SK-N-SH (cell line): ENCODE measurements around the gene QSOX2. TPM values are rescaled to one million over a fixed set of nuclear protein-coding genes. Genes with fewer than 3 reads are reported as not detected.
A peak's percentile ranks its signal among the peaks of the same experiment; 100 is the strongest.

Source experiments
- CTCF ChIA-PET: fragments of 300-600, 350-600 bp; formaldehyde crosslinking; extraction: SDS; loops from one replicate; lab custom pipeline; 2021; lab: Yijun Ruan, JAX
- POLR2A ChIA-PET: fragments of 350-600 bp; sonication (Branson Sonifier 250); formaldehyde crosslinking; extraction: SDS; loops from one replicate; lab custom pipeline; 2020; ENCODE audit warnings: antibody characterized with exemption, inconsistent platforms; lab: Yijun Ruan, JAX
- DNase-seq: peaks from one replicate; pipeline ENCODE4 v3.0.0; 2012
- H2AFZ ChIP-seq: fragments of 200-600 bp; sonication (generic); 2 replicates; pipeline ENCODE4 v1.8.1; 2016; ENCODE audit warnings: antibody characterized with exemption, mild to moderate bottlenecking, low read depth
- H3F3A ChIP-seq: fragments of 200-600 bp; sonication (generic); replicated peaks from 2 replicates; pipeline ENCODE3; 2016; ENCODE audit warnings: antibody characterized with exemption, mild to moderate bottlenecking; ENCODE audit not compliant: insufficient read depth
- H3K27ac ChIP-seq, 2 experiments: fragments of 200-500 bp in 1 of 2; fragments of 200-600 bp in 1 of 2; sonication (Bioruptor generic) in 1 of 2; sonication (generic), shearing (Covaris generic) in 1 of 2; 2 replicates each; pipeline versions ENCODE4 v1.5.1 to v1.6.1; 2014 to 2016; ENCODE audit warnings: low read depth in 2 of 2, inconsistent platforms in 1 of 2, low read length in 1 of 2, mild to moderate bottlenecking in 1 of 2, mixed read lengths in 1 of 2
- H3K27me3 ChIP-seq: fragments of 200-600 bp; sonication (generic), shearing (Covaris generic); 2 replicates; pipeline ENCODE4 v1.6.1; 2016; ENCODE audit warnings: mixed run types; ENCODE audit not compliant: insufficient read depth
- H3K36me3 ChIP-seq, 2 experiments: fragments of 200-500 bp in 1 of 2; fragments of 200-600 bp in 1 of 2; sonication (Bioruptor generic) in 1 of 2; sonication (generic) in 1 of 2; replicated peaks in 1 of 2; 2 replicates each; pipeline versions ENCODE3 to v1.5.1; 2014 to 2016; ENCODE audit warnings: low read length in 1 of 2, mild to moderate bottlenecking in 1 of 2; ENCODE audit not compliant: insufficient read depth in 2 of 2, control insufficient read depth in 1 of 2
- H3K4me1 ChIP-seq, 2 experiments: fragments of 200-500 bp in 1 of 2; fragments of 200-600 bp in 1 of 2; sonication (Bioruptor generic) in 1 of 2; sonication (generic), shearing (Covaris generic) in 1 of 2; 2 replicates each; pipeline versions ENCODE4 v1.5.1 to v1.6.1; 2014 to 2016; ENCODE audit warnings: low read depth in 1 of 2, low read length in 1 of 2, mixed run types in 1 of 2; ENCODE audit not compliant: insufficient read depth in 2 of 2, control insufficient read depth in 1 of 2
- H3K4me2 ChIP-seq: fragments of 200-600 bp; sonication (generic), shearing (Covaris generic); 2 replicates; pipeline ENCODE4 v1.6.1; 2017; ENCODE audit warnings: mixed run types
- H3K4me3 ChIP-seq, 2 experiments: fragments of 200-500 bp in 1 of 2; fragments of 200-600 bp in 1 of 2; sonication (Bioruptor generic) in 1 of 2; sonication (generic), shearing (Covaris generic) in 1 of 2; 2 replicates each; pipeline versions ENCODE4 v1.5.1 to v1.8.1; 2014 to 2016; ENCODE audit warnings: low read depth in 2 of 2, inconsistent platforms in 1 of 2, low read length in 1 of 2, mild to moderate bottlenecking in 1 of 2, mixed read lengths in 1 of 2, moderate library complexity in 1 of 2
- H3K79me2 ChIP-seq: fragments of 200-600 bp; sonication (generic); 2 replicates; pipeline ENCODE4 v1.8.1; 2017; ENCODE audit warnings: mild to moderate bottlenecking; ENCODE audit not compliant: insufficient read depth
- H3K9ac ChIP-seq: fragments of 200-600 bp; sonication (generic); 2 replicates; pipeline ENCODE4 v1.6.1; 2017; ENCODE audit warnings: mixed run types
- H3K9me2 ChIP-seq: fragments of 200-600 bp; sonication (generic); 2 replicates; pipeline ENCODE4 v1.6.1; 2017; ENCODE audit warnings: mixed run types
- H3K9me3 ChIP-seq: fragments of 200-600 bp; sonication (generic); 2 replicates; pipeline ENCODE4 v1.6.1; 2017; ENCODE audit warnings: mixed run types, mild to moderate bottlenecking, moderate library complexity
- H4K20me1 ChIP-seq: fragments of 200-600 bp; sonication (generic); 2 replicates; pipeline ENCODE4 v1.6.1; 2017; ENCODE audit warnings: mild to moderate bottlenecking, mixed run types; ENCODE audit not compliant: insufficient read depth
- CTCF ChIP-seq: fragments of 200-600 bp; sonication (generic); IDR thresholded peaks from 2 replicates; pipeline ENCODE4 v1.6.1; 2017; ENCODE audit warnings: antibody characterized with exemption, mild to moderate bottlenecking, moderate library complexity
- ELF1 ChIP-seq: IDR thresholded peaks from 2 replicates; pipeline ENCODE4 v1.4.0; 2012
- EP300 ChIP-seq, 2 experiments: IDR thresholded peaks; 2 replicates each; pipeline versions ENCODE4 v1.4.0 to v1.6.1; 2012; ENCODE audit warnings: borderline replicate concordance in 1 of 2, low read depth in 1 of 2, low read length in 1 of 2
- EZH2phosphoT487 ChIP-seq: fragments of 200-600 bp; sonication (generic); IDR thresholded peaks from 2 replicates; pipeline ENCODE4 v1.6.1; 2017; ENCODE audit warnings: low read depth, mixed run types, mild to moderate bottlenecking, antibody characterized with exemption, moderate library complexity, borderline replicate concordance
- FOSL2 ChIP-seq: IDR thresholded peaks from 2 replicates; pipeline ENCODE4 v1.4.0; 2012; ENCODE audit warnings: low read depth, mild to moderate bottlenecking, moderate library complexity, borderline replicate concordance
- FOXJ3 ChIP-seq: sonication (generic); formaldehyde crosslinking; IDR thresholded peaks from 2 replicates; pipeline ENCODE4 v1.5.1; 2020; ENCODE audit warnings: mild to moderate bottlenecking, missing genetic modification reagents
- GATA2 ChIP-seq: sonication (generic); formaldehyde crosslinking; IDR thresholded peaks from 2 replicates; pipeline ENCODE4 v1.5.0; 2020; ENCODE audit warnings: mild to moderate bottlenecking, missing genetic modification reagents
- JUND ChIP-seq: IDR thresholded peaks from 2 replicates; pipeline ENCODE4 v1.4.0; 2012
- MEF2A ChIP-seq: IDR thresholded peaks from 2 replicates; pipeline ENCODE4 v1.4.0; 2012; ENCODE audit warnings: low read depth, borderline replicate concordance
- NRF1 ChIP-seq: IDR thresholded peaks from 2 replicates; pipeline ENCODE4 v1.6.1; 2012; ENCODE audit warnings: low read depth, mild to moderate bottlenecking, low read length
- PBX3 ChIP-seq: IDR thresholded peaks from 2 replicates; pipeline ENCODE4; 2012
- RCOR1 ChIP-seq: fragments of 150-350 bp; IDR thresholded peaks from 2 replicates; pipeline ENCODE4 v1.6.1; 2017; ENCODE audit warnings: antibody characterized with exemption, low read length
- SIN3A ChIP-seq: IDR thresholded peaks from 2 replicates; pipeline ENCODE4 v1.6.1; 2012; ENCODE audit warnings: low read depth, mild to moderate bottlenecking, low read length, moderate library complexity, borderline replicate concordance
- SMC3 ChIP-seq: IDR thresholded peaks from 2 replicates; pipeline ENCODE4 v1.6.1; 2012; ENCODE audit warnings: low read depth, low read length, improper control_type of control experiment
- TAF1 ChIP-seq: IDR thresholded peaks from 2 replicates; pipeline ENCODE4 v1.6.1; 2012; ENCODE audit warnings: low read depth, mild to moderate bottlenecking, low read length, moderate library complexity, borderline replicate concordance
- TEAD4 ChIP-seq: IDR thresholded peaks from 2 replicates; pipeline ENCODE4 v1.4.0; 2012; ENCODE audit warnings: mild to moderate bottlenecking, borderline replicate concordance; ENCODE audit not compliant: insufficient read depth
- WGBS: methylation state at CpG from one replicate; pipeline ENCODE4 v1.1.6; 2017; ENCODE audit warnings: low lambda C conversion rate; 5-methylcytosine and 5-hydroxymethylcytosine counted together
- polyA plus RNA-seq, 3 experiments: library from polyadenylated mRNA; depleted of rRNA; stranded (reverse); fragments of >200 nt; gene quantifications; 2 replicates each; pipeline ENCODE4 v1.2.3, GENCODE V29; 2012

Gene QSOX2
- polyA plus RNA-seq, 1 of the 3 experiments (the other 2 are of a cell fraction): 26.6 TPM

GRCh38 chr9:136185066-136185465, 60.5 kb downstream of the QSOX2 start:
- Histone ChIP-seq H3K4me1 (no peaks in the 10 kb centered on the region), H3K9ac (no peak overlapping the region), H3F3A (no peaks in the 10 kb centered on the region), H3K4me2 (no peak overlapping the region)
- peak; percentile 60 for DNase-seq
- TF ChIP-seq PBX3 (no peak), EZH2phosphoT487 (no peak), CTCF (no peak)
- TF ChIP-seq, all 33 proteins: peak for 0
- no peaks in the 10 kb centered on the region for H3K9me3 ChIP-seq
- H4K20me1 ChIP-seq: no peaks in the 10 kb centered on the region
- H3K9me2 ChIP-seq: no peaks in the 10 kb centered on the region
- no peak overlapping the region for H2AFZ ChIP-seq
- H3K27ac ChIP-seq: no peak overlapping the region
- no peak overlapping the region for H3K4me3 ChIP-seq
- ChIA-PET POLR2A (no interaction called here), CTCF (interaction anchor here (0.6 to 6.9 kb wide), 7 partner anchors 10 to 99 kb away, joined by 3 to 69 read pairs (median 5); no protein-coding TSS in a partner anchor)
- H3K27me3 ChIP-seq: peaks cover 94% of the 10 kb centered on the region
- H3K79me2 ChIP-seq: no peaks in the 10 kb centered on the region
- H3K36me3 ChIP-seq: no peaks in the 10 kb centered on the region
- WGBS: 5% methylated on average over 10 of the region's 19 CpGs

GRCh38 chr9:136182850-136183422, 62.7 kb downstream of the QSOX2 start:
- Histone ChIP-seq H2AFZ (no peak overlapping the region), H4K20me1 (no peaks in the 10 kb centered on the region), H3K9me2 (no peaks in the 10 kb centered on the region), H3K4me1 (peaks cover 0 to under 1% of the 10 kb centered on the region in 2 experiments; a peak in 1 of 4 replicates), H3K79me2 (no peaks in the 10 kb centered on the region), H3K9me3 (no peaks in the 10 kb centered on the region), H3K9ac (no peak overlapping the region), H3K27ac (no peak overlapping the region), H3K36me3 (no peaks in the 10 kb centered on the region), H3F3A (no peaks in the 10 kb centered on the region), H3K27me3 (peaks cover 95% of the 10 kb centered on the region), H3K4me3 (no peak overlapping the region), H3K4me2 (no peak overlapping the region)
- TF ChIP-seq TEAD4 (no peak), GATA2 (CRISPR knock-in tag) (no peak), TAF1 (no peak), RCOR1 (no peak), FOSL2 (no peak), ELF1 (no peak), JUND (no peak), FOXJ3 (CRISPR knock-in tag) (no peak), NRF1 (no peak), EP300 (IDR thresholded peaks at IDR 0.05; ENCODE audit: borderline replicate concordance in 1 of 2, low read depth in 1 of 2, low read length in 1 of 2) (no peak), PBX3 (no peak), MEF2A (no peak), SIN3A (no peak), SMC3 (no peak)
- no peak for DNase-seq
- 41% methylated on average over 9 of the region's 18 CpGs for WGBS
- CTCF ChIA-PET: interaction anchor here (6.9 kb wide), 1 partner anchor 13 kb away, joined by 69 read pairs; no protein-coding TSS in a partner anchor
- POLR2A ChIA-PET: no interaction called here
